Activated CD4-positive, CD25-positive, alpha-beta regulatory T cell treated with anti-CD3 and anti-CD28 coated beads, Interleukin-2, amount 50 U/mL, for 24 hours (primary cell): ENCODE results near the gene HID1.
A peak's percentile ranks its signal among the peaks of the same experiment; 100 is the strongest.

ENCODE experiments used
- ATAC-seq, 2 donors: fragments of 150-1000 bp; cut with Tn5 transposase; one replicate each; pipeline ENCODE4 v1.10.0; 2021; ENCODE audit warnings: mild to moderate bottlenecking in 1 of 2, moderate library complexity in 1 of 2

HID1 gene

DNA sequence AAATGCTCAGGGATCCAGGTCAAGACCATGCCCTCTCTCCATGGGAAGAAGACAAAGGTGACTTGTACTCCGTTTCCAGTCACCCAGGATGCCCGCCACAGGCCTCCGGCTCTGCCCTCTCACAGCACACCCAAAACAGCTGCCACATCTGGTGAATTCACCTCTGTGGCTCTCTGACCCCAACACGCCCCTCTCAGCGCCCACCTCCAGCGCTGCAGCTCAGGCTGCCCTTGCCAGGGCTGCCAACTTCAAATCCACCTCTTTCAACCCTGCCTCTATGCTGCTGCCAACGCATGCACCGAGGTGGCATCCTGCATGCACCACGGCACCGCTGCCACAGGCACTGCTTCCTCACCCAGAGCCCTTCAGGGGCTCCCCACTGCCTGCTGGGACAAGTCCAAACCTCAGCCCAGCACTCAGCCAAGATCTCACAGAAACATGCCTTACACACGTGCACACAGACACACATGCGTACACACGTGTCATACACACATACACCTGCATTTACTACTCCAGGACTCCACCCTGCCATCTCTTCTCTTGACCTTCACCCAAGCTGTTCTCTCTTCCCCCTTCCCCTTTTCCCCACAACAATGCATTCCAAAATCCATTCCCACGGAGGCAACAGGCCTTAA lies 7.5 kb downstream of the HID1 start:
- no peak for ATAC-seq

DNA sequence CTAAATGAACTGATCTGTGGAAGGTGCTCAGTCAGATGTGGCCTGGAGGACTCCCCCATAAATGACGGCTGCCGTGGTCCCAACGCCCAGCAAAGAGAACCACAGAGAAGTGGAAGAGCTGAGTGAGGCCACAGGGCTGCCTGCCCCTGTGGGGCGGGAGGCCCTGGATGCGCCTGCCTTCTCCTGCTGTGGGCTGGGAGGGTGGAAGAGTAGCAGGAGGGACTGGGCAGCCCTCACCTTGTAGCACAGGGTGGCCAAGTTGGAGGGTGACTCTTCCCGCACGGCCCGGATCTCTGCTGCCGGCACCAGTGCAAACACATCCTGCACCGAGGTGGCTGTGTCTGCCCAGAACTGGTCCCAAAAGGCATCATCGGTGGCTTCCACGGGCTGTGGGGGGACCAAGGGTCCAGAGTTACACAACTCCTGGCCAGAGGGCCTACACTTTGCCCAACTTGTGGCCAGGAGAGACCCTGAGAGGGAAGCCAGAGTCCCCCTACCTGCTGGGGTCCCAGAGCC lies 8.3 kb downstream of the HID1 start:
- no peak for ATAC-seq

DNA sequence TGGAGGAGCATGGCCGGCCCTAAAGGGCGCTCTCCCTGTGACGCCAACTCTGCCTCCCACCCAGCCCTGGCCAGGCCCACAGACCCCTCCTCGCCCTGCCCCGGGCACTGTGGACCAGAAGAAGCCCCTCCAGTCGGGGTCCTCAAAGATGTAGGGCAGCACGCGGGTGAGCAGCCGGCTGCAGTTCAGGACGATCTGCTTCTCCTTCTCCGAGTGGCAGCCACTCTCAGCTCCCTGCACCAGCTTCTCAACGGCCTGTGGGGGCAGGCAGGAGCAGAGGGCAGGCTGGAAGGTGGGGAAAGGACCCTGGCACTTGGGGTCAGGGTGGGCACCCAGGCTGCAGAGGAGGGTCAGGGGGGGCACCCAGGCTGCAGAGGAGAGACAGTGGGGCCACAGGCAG lies 8.9 kb downstream of the HID1 start:
- no peak for ATAC-seq

DNA sequence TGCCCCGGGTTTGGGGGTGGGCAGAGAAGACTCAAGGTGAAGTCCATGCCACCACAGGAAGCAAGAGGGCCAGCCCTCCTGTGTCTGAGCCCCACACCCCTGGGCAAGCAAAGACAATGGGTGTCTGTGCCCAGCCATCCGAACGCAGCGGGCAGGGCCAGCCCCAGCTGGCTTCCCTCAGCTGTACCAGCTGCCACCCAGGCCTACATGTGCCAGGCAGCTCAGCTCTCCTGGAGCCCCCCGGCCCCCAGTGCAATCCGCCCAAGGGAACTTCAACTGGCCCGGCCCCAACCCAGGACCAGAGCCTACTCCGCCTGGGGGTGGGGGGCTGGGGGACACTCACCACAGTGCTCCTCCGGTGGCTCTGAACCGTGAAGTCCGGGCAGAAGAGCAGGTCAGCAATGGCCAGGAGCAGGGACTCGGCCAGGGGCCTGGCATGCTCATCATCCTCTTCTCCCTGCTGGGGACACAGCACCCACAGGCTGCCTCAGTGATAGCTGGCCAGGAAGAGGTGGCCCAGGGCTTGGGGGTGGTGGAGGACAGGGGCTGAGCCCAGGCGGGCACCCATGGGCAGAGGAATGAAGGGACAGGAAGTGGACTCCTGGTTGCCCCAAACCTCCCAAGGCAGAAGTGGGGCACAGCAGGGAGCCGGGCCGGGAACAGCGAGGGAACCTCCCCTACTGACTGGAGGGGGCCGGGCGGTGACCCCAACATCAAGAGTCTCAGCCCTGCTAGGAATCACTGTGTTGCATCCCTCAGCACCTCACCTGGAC lies 9.8 kb downstream of the HID1 start:
- ATAC-seq = no peak

DNA sequence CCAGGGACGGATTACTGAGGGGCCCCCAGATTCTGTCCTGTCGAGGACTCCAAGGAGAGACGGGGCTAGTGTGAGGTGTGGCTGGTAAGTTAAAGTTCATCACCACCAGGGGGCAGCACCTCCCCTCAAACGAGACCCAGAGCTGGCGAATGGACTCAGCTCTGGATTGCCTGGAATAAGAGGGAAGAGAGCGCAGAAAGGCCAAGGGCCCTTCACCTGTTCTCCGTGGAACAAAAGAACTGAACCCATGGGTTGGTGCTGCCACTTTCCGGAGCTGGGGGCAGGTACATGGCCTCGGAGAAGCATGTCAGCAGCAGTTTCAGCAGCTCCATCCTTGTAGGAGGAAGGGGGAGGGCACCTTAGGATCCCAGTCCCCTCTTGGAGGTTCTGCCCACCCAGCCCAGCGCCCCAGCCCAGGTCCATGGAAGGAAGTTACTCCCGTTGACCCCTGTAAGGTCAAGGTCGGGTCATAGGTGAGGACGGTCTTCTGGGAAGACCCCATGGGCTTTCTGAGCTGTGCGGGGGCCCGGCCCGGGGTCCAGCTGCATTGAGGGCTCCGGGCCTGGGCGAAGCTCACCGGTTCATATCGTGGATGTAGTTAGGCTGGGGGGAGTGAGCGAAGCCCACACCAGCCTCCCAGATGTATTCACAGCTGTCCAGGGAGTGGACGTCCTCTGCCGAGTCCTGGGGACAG lies 10.8 kb downstream of the HID1 start:
- peak; percentile 76 for ATAC-seq

DNA sequence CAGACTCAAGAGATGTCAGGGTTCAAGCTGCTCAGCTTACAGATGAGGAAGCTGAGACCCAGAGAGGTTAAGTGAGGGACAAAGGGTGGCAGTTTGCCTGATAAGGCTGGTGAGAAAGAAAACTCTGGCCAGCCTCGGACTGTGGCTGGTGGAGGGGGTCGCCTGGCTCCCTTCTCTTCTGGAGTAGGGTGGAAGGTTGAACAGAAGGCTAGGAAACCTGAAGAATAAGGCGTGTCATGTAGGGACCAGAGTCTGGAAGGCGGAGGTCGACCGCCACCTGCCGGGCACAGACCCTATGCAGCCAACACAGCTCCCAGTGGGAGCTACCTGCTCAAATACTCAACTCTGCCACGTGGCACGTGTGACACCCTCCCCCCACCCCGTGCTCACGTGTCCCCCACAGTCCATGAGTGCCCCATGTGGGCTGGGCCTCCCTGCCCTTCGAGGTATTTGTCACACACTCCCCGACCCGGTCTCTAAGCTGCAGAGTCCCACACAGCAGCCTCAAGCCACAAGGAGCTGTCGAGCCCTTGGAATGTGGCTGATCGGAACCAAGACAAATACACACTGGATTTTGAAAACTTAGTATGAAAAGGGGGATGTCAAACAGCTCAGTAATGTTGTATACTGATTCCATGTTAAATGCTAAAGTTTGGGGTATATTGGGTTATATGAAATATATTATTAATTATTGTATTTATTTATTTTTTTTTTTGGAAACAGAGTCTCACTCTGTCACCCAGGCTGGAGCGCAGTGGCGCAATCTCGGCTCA lies 11.8 kb downstream of the HID1 start:
- peak; percentile 57 to 60 for ATAC-seq

DNA sequence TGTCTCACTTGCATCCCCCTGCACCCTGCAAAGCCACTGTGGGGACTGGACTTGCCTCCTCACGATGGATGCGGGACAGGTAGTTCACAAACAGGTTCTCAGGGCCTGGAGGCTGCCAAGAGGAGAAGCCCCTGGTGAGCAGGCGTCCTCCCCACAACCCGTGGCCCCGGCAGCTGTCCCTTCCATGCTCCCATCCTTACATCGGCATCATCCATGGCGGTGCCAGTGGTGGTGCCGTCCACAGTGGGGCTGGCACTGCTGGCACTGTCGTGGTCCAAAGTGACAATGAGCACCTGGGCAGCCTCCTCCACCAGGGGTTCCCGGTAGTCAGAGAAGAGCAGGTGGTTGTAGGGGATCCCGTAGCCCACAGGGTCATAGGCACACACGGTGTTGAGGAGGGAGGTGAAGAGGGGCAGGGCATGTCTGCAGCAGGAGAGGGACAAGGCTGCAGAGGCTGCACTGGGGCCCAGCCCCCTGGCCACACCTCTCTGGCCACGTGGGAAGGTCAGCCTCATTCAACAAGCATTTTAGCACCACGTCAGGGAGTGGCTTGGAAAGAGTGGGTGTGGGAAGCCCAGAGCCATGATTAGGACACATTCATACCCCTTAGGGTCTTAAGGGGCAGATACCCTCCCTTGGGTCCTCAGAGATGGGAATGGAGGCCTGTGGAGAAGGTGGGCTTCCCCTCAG lies 12.6 kb downstream of the HID1 start:
- no peak for ATAC-seq

DNA sequence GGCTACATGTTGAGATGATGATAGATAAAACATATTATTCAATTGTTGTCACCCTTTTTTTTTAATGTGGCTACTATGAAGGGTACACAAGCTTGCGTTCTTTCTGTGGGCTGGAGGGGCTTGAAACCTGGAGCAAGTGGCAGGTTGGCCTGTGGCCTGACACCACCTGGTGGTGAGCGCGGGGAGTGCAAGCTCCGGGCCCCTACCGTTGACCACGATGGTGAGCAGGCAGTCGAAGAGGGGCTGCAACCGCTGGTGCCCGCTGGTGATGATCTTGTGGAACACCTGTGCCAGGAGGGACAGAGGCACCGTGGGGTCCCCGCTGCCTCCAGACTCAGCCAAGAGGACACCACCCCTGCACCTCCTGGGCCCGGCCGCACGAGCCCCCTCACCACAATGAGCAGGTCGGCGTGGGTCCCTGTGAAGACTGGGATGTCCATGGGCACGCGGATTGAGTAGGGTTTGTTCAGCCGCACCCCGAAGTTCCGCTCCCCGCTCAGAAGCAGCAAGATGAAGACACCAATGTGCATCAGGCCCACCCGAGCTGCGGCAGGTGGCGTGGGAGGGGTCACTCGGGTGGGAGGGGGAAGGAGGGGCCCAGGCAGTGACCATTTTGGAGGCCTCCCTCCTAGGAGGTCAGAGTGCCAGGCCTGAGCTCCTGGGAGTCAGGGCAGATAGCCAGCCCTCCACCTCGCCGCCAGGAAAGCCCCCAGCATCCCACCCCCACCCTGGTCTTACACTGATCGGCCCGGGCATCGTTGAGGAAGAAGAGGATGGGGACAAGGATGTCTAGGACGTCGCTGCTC lies 14.4 kb downstream of the HID1 start:
- ATAC-seq = peak; percentile 50 to 52

DNA sequence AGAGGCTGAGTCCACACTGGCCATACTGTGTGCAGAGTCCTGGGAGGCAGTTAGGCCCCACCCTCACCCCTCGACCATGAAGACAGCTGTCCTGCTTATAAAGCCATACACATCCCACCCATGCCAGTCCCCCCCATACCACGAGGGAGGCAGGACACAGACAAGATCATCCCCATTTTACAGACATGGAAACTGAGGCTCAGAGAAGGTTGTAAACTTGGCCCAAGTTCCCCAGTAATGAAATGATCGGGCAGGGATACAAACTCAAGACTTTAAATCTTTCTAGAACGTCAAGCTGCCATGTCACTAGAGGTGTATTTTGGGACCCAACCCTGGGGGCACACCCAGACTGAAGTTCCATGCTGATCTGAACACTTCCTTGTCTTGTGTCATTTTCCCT lies 16.5 kb downstream of the HID1 start:
- no peak for ATAC-seq

DNA sequence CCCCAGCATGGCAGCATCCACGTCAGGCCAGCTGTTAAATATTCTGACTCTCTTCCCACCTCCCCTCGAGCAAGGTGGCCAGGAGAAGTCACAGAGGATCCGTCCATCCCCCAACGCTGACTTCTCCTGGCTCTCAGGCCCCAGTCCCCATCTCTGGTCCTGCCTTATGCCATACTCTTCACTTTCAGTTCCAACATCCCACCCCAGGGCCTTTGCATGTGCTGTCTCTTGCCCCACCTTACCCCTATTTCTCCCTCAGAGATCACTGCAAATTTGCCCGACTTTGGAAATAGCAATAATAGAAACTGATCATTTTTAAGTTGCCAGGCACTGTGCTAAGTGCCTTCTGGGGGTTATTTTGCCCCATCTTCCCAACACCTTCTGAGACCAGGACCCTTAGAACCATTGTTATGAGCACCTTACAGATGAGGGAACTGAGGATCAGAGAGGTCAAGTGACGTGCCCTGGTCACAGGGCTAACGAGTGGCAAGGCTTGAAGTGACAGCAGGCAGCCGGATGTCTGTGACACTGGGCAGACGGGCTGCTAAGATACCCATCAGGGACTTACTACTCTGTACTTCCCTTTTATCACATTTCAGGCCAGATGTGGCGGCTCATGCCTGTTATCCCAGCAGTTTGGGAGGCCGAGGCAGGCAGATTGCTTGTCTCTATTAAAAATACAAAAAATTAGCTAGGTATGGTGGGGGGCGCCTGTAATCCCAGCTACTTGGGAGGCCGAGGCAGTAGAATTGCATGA lies 17.7 kb downstream of the HID1 start:
- ATAC-seq = no peak

DNA sequence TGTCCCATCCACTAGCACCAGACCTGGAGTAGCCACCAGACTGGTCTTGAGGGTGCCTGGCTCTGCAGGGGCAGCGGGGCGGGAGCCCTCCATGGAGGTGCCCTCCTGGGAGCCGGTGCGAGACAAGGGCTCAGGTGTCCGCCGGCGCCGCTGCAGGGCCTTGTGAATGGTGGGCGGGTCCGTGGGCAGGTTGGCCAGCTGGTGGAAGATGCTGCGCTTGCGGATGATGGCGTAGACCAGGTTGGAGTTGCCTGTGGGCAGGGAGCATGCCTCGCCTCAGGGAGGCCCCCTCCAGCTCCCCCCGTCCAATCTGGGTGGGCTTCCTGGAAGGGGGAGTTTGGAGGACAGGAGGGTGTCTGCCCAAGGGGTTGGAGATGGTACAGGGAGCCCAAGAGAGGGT lies 18.4 kb downstream of the HID1 start:
- no peak for ATAC-seq

DNA sequence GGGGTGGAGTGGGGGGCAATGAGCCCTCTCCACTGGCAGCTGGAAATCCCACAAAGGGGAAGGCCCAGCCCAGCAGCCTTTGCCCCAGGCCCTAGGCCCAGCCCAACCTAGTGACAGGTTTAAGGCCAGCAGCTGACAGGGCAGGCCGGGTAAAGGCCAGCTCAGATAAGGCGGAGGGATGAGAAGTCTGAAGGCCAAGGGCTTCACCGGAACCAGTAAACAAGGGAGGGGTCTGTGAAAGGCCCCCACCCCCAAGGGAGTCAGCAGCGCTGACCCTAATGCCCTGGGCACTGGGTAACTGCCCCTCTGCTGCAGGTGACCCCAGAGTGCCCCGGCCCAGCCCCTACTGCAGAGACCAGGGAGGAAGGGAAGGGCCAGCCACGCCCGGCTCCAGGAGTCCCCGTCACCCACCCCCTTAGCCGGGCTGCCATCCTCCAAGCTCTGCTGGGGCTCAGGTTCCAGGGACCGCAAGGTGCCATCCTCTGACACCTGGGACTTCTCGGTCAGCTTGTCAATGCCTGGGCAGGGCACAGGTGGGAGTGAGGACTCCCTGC lies 19.3 kb downstream of the HID1 start:
- no peak for ATAC-seq

DNA sequence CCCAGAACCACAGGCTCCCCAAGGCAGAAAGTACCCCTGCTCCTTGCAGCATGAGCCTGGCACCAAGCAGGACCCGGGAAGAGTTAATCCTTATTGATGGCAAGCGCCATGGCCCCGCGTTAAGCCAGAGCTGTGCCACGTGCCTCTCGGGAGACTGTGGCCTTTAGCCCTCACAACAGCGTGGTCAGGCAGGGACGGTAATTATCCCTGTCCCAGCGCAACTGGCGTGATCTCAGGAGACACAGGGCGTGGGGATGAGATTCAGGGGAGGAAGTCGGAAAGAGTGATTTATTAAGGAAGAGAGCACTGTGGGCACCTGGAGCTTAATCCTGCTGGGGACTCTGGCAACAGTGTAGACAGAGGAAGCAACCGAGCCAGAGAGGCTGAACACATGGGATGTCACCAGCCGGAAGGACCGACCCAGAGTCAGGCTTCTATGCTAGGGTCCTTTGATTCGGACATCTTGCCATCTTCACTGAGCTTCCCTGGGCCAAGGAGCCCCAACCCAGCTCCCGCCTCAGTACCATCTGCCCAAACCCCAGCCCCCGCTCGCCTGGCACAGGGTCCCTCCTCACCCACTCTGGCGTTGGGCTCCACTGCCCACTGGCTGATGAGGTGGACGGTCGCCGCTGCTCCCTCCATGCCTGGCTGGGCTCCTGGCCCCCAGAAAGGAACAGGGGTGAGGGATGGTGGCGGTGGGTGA lies 20.0 kb downstream of the HID1 start:
- no peak for ATAC-seq

DNA sequence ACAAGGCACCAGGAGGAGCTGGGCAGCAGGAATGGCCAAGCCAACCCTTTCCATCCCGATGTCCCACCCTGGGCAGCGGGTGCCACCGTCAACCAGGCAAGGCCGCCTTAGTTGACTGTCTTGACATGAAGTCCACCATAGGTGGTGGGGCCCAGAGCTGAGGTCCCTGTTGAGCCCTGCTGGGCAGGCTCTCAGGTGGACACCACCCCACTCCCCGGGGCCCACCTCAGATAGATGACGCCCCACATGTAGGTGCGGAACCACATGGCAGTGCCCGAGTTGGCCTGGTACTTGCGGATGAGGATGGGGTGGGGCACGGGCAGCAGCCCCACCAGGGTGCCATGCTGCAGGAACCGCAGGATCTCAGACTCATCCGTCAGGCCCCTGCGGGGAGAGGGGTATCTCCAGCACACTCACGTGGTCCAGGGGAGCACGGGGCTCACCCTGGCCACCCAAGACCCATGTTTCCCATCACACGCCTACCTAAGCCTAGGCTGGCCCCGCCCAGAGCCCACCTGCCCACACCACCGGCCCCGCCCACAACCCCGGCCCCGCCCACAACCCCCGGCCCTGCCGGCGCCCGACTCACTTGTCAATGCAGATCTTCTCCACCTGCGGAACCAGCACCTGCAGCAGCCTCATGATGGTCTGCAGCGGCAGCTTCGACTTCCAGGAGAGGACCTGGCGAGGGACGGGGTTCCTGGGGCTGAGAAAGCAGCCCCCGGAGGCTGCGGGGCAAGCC lies 20.7 kb downstream of the HID1 start:
- ATAC-seq = no peak

DNA sequence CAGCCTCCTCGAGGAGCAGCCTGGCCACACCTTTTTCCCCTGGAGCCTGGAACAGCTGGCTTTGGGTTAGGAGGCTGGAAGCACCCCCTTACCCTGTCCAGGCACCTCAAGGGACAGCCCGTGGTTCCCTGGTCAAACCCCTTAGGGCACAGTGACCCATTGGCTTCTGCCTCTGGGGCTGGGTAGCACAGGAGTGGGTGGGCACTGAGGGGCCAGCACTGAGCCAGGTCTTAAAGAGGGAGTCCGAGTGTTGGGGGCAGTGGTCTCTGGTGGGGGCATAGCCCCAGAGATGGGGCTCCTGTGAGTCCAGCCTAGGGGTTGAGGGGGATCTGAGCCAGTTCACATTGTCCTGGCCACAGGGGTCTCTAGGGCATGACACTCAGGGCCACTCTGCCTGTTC lies 21.5 kb downstream of the HID1 start:
- no peak for ATAC-seq

DNA sequence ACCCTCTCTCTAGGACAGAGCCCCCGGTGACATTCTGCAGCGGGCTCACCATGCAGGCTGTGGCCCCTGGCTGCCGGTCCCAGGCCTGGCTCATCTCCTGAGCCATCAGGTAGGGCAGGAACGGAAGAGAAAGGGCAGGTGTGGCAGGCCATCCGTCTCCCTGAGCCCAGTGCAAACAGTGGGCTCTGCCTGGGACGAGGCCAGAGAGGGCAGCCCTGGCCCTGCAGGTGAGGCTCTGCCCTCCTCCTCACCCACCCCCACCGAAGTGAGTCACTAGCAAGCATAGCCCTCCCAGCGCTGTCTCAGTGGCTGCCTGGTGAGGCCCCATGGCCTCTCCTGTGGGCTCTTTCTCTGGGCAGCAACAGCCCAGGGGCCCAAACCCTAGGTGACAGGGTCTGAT lies 22.4 kb downstream of the HID1 start:
- ATAC-seq = no peak

DNA sequence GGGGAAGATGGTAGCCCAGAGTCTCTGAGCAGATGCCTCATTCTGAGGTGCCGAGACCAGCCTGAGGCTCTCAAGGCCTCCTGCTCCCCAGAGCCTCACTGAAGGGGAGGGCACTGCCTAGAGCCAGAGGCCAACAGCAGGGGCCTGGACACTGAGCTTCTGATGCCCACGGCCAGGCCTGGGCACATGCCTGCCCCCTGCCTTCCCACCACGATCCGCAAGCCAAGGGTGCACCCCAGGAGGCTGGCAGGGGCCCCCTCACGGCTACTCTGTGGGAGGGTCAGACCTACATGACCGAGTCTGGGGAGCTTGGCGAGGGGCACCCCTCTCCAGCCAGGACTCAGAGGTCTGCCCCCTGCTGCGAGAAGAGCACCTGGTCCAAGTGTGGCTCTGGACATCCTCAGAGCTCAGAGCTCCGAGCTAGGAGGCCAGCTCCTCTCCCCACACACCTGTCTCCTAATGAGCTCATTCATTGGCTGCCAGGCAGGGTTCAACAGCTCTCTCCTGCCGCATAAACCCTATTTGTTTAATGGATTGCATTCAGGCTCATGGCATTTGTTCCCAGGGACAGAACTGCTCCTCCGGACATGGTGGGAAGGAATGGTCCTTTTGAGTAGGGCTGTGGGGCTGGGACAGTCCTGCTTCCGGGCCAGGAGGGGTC lies 23.0 kb downstream of the HID1 start:
- no peak for ATAC-seq

DNA sequence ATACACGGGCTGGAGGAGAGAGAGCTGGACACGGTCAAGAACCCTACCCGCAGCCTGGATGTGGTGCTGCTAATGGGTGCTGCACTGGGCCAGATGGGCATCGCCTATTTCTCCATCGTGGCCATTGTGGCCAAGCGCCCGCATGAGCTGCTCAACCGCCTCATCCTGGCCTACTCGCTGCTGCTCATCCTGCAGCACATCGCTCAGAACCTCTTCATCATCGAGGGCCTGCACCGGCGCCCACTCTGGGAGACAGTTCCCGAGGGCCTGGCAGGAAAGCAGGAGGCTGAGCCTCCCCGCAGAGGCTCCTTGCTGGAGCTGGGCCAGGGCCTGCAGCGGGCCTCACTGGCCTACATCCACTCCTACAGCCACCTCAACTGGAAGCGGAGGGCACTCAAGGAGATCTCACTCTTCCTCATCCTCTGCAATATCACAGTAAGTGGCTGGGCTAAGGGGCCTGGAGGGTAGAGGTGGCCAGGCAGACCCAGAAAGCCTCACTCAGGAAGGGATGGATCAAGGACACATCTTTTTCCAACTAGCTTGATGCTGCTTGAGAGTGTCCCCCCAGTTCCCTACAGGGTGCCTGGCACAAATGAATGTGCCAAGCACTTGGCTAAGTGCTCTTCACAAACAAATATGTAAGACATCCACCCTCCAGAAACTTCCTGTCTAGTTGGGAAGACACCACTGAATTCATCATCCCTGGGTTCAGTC lies 25.4 kb downstream of the HID1 start:
- ATAC-seq = no peak
